ENCODE measurements around the gene NAPG.
A peak's percentile ranks its signal among the peaks of the same experiment; 100 is the strongest.
"Not testable (repeated sequence)": the region's sequence is repeated elsewhere in the genome, so short reads cannot be mapped to it uniquely, and the experiment has no call there.

The NAPG gene

GRCh38 chr18:10556251-10556650 is 30.4 kb downstream of the NAPG start:
- DNase-seq, result not testable (repeated sequence)

GRCh38 chr18:10557085-10557677 is 31.4 kb downstream of the NAPG start:
- DNase-seq, result no peak

DNA sequence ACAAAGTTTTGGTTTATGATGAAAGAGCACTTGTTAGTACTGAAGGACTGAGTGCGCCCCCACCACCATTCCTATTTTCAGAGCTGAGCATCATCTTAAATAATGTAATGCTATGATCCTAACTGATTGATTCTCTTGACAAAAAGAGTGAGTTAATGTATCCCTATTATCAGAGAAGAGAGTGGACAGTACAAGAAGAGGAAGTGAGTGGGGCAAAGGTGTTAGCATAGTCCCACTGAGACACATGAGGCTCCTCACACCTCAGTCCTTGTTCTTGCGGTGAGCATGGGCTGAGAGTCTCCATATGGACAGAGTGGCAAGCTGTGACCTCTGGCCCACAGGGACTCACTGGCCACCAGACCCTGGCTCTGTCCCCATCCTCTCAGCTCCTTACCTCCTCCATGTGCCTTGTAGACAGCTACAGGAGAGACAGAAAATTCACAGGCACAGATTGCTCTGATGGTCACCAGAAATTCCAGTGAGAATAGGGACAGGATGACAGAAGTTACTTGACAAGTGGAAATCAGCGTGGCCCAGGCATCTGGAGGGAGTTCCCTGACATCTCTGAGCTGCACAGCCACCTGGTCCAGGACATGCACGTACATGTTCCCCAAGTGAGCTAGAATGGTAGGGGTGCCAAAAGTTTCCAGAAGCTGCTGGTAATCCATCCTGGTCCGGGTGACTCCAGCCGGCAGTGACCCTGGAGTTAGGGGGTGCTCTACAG is 32.6 kb downstream of the NAPG start:
- no peak for DNase-seq

DNA sequence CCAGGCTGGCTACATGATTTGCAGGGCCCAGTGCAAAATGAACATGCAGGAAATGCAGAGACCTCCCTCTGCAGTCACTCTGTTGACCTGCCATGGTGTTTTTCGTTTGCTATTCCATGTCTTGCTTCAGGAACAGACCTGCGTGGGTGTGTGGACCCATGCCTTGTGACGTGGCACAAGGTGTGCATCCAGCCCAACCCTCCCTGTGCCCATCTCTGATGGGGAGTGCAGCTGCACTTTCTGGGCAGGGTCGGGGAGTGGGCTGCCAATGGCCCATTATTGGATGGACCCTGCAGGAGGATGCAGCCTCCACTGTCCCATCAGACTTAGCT is 33.1 kb downstream of the NAPG start:
- no peak for DNase-seq

GRCh38 chr18:10559553-10560451 is 34.0 kb downstream of the NAPG start:
- DNase-seq, result peak; percentile 4

- peak; percentile 55 for DNase-seq
These were observed 34.7 kb downstream of the NAPG start for GRCh38 chr18:10560452-10561045.

DNA sequence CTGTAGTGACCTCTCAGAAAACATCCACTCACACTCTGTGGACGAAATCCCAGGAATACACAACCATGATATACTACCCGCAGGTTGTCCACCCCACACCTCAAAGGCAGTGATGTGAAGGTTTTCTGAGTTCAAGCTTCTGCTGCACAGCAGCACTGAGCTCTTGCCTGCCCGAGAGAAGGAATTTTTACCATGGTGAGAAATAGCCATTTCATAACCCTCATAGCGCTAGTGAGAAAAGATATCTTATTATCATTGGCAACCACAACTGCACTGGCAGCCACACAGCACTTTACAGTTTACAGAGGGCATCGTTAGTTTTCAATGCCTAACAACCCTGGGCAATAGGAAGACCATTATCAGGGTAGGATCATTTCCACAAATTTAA is 36.9 kb downstream of the NAPG start:
- DNase-seq, result no peak

GRCh38 chr18:10563886-10564285 is 38.1 kb downstream of the NAPG start:
- DNase-seq, result no peak

- DNase-seq, result no peak
These were observed 39.3 kb downstream of the NAPG start for GRCh38 chr18:10564975-10565773.

- DNase-seq, result no peak
These were observed 40.0 kb downstream of the NAPG start for GRCh38 chr18:10565835-10566234.

- DNase-seq, result no peak
These were observed 40.6 kb downstream of the NAPG start for GRCh38 chr18:10566390-10566789.

- not testable (repeated sequence) for DNase-seq
These were observed 44.1 kb downstream of the NAPG start for GRCh38 chr18:10569941-10570340.

DNA sequence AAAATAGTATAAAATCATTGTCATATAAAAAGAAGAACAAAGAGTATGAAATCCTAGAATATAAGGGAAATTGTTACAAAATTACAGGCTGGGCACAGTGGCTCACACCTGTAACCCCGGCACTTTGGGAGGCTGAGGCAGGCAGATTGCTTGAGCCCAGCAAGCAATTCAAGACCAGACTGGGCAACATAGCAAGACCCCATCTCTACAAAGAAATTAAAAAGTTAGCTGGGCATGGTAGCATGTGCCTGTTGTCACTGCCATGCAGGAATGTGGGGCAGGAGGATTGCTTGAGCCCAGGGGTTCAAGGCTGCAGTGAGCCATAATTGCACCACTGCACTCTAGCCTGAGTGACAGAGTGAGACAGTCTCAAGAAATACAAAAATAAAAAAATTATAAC is 44.8 kb downstream of the NAPG start:
- DNase-seq, result no peak

DNA sequence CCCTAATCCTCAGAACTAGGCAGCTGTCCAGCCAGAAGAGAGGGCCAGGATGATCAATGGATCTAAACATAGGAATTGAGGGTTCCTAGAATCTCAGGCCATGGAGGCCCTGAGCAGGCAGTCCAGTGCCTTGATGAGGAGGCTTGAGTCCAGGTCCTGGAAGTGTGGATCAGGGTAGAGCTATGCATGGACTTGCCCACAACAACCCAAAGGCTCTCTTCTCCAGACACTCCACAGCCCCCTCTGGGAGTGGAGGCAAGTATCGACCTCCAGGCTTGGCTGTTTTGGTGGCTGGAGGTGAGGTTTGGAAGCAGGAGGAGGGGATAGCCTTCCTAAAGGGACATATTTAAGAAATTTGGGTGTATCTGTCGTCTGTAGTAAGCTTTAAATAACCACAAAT is 45.7 kb downstream of the NAPG start:
- DNase-seq, result no peak

DNA sequence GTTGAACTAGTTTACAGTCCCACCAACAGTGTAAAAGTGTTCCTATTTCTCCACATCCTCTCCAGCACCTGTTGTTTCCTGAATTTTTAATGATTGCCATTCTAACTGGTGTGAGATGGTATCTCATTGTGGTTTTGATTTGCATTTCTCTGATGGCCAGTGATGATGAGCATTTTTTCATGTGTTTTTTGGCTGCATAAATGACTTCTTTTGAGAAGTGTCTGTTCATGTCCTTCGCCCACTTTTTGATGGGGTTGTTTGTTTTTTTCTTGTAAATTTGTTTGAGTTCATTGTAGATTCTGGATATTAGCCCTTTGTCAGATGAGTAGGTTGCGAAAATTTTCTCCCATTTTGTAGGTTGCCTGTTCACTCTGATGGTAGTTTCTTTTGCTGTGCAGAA is 47.4 kb downstream of the NAPG start:
- DNase-seq, result not testable (repeated sequence)

- DNase-seq, result not testable (repeated sequence)
These were observed 48.6 kb downstream of the NAPG start for GRCh38 chr18:10574412-10574811.

GRCh38 chr18:10577842-10578572 is 52.2 kb downstream of the NAPG start:
- DNase-seq, result not testable (repeated sequence)

DNA sequence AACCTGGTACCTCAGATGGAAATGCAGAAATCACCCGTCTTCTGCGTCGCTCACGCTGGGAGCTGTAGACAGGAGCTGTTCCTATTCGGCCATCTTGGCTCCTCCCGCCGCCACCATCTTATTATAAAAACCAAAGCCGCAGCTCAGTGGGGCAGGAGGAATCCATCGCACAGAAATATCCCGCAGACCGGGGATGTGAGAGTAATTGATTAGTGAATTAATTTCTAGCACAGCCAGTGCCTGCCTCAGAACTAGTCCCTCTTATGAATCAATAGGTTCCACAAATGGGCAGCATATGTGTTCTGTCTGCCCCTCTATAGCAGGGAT is 52.7 kb downstream of the NAPG start:
- DNase-seq, result not testable (repeated sequence)

DNA sequence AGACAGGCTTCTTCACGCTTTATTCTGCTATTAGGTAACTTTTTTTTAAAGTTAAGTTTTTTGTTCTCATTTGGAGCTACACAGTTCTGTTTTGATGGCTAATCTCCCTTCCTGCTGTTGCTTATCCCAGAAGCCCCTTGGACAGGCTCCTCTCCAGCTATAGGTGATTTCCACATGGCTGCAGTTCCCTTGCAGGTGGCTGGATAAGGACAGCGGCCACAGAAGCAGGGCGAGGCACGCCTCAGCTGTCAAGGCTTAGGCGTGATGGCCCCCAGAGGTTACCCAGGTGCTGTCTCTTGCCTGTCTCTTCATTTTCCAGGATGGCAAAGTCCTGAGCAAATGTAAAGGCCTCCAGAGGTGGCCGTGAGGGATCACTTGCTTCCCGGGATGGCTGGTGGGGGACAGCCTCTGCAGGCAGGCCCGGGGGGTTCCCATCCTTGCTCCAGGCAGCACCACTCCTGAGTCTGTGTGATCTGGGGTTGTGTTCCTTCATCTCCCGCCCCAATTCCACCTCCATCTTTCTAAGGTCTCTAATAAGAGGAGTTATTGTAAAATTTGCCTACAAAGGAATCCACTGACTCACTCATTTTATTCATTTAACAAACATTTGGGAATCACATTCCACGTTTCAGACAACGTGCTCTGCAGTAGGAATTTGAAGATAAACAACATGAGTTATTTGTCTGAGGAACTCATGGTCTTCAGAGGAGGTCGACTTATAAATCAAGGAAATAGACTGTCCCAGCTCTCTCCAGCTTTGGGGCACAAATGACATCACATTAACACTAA is 53.4 kb downstream of the NAPG start:
- no peak for DNase-seq

DNA sequence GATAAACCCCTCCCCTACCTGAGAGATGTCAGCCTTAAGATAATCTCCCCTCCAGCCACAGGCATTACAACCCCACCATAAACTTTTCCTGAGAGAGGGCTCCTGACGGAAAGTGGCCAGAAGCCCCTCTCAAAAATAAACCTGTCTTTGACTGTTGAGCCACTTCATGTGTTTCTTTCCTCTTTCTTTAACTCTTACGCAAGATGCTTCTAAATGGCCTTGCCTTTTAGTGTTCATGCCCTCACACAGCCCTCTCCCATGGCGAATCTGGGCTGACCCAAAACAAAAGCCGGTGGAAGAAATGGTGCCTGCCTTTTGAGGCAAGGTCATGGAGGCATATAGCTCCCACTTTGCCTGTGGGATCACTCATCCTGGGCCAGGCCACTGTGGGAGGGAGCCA is 54.4 kb downstream of the NAPG start:
- DNase-seq, result no peak

GRCh38 chr18:10585260-10585659 is 59.4 kb downstream of the NAPG start:
- DNase-seq, result no peak
